ENCODE data around the gene DESI1.

DNA sequence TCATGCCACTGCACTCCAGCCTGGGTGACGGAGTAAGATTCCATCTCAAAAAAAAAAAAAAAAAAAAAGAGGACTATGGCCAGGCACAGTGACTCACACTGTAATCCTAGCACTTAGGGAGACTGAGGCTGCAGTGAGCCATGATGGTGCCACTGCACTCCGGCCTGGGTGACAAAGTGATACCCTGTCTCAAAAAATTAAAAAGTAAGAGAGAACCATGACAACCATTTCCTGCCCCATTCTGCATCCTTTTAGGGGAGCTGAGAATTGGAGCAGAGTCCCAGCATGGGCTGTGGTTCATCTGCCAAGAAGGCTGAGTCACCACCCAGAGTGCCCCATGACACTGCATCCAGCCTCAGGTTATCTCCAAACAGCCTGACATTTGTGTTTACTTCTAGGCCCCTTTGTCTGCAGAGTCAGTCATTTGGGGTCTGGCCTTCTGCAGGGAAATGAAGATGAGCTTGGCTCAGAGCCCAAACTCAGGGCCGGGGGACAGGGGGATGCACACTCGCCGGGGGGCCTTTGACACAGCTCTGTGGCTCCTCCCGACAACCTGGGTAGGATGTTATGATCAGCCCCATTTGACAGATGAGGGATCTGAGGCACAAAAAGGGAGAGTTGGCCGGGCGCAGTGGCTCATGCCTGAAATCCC lies 55.3 kb downstream of the DESI1 start:
- no peak for TF ChIP-seq POLR2A (IDR thresholded peaks at IDR 0.05)
- TF ChIP-seq, protein P1, sequence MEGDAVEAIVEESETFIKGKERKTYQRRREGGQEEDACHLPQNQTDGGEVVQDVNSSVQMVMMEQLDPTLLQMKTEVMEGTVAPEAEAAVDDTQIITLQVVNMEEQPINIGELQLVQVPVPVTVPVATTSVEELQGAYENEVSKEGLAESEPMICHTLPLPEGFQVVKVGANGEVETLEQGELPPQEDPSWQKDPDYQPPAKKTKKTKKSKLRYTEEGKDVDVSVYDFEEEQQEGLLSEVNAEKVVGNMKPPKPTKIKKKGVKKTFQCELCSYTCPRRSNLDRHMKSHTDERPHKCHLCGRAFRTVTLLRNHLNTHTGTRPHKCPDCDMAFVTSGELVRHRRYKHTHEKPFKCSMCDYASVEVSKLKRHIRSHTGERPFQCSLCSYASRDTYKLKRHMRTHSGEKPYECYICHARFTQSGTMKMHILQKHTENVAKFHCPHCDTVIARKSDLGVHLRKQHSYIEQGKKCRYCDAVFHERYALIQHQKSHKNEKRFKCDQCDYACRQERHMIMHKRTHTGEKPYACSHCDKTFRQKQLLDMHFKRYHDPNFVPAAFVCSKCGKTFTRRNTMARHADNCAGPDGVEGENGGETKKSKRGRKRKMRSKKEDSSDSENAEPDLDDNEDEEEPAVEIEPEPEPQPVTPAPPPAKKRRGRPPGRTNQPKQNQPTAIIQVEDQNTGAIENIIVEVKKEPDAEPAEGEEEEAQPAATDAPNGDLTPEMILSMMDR (IDR thresholded peaks at IDR 0.05), result no peak
